GM12875 (cell line): ENCODE data around the gene GMCL1.

Experiments
- H3K4me3 ChIP-seq: one replicate; pipeline ENCODE4 v1.5.1; 2011; ENCODE audit warnings: low read depth, low read length, control low read depth
- TF ChIP-seq, protein P1 (sequence below): IDR thresholded peaks from 2 replicates; pipeline ENCODE4 v1.5.1; 2011; ENCODE audit warnings: low read depth, mild to moderate bottlenecking, control low read depth, inconsistent platforms, low read length, moderate library complexity, borderline replicate concordance; ENCODE audit not compliant: insufficient read depth

GMCL1 gene

DNA sequence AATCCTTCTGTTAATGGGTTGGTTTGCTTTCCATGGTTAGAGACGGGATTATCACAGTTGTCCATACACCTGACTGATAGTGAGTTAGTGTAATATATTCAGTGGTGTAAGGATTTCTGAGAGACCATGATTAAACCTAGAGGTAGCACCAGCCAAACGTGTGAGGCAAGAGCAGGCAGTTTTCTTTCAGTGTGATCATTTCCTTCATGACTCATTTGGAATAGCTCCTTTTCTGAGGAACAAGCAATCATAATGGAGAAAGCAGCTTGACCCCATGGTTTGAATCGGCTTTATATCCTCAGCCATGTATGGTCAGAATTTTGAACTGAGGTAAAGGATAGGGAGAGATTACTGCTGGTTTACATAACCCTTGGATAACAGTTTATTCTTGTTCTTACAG, 88.4 kb downstream of the GMCL1 start:
- TF ChIP-seq, protein P1, sequence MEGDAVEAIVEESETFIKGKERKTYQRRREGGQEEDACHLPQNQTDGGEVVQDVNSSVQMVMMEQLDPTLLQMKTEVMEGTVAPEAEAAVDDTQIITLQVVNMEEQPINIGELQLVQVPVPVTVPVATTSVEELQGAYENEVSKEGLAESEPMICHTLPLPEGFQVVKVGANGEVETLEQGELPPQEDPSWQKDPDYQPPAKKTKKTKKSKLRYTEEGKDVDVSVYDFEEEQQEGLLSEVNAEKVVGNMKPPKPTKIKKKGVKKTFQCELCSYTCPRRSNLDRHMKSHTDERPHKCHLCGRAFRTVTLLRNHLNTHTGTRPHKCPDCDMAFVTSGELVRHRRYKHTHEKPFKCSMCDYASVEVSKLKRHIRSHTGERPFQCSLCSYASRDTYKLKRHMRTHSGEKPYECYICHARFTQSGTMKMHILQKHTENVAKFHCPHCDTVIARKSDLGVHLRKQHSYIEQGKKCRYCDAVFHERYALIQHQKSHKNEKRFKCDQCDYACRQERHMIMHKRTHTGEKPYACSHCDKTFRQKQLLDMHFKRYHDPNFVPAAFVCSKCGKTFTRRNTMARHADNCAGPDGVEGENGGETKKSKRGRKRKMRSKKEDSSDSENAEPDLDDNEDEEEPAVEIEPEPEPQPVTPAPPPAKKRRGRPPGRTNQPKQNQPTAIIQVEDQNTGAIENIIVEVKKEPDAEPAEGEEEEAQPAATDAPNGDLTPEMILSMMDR: no peak

DNA sequence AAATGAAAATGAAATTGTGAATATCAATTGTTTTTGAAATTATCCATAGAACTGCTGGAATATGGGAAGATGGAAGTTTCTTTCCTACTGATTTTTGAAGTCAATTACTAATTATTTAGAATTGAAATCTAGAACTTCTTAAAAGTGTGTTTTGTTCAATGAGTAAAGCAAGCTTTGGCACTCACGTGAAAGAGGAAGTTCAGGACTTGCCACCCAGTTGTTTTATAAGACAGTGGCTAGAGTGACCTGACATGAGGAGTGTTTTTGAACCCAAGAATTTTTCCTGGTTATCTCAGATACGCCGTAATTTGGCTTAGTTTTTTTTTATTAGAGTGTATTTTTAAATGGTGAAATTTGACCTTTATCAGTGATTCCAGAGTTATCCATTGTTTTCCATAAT, 88.9 kb downstream of the GMCL1 start:
- H3K4me3 ChIP-seq: no peak overlapping the region
- TF ChIP-seq, protein P1: no peak

More for the DNA sequence above, 88.4 kb downstream of the GMCL1 start:
- no peak overlapping the region for H3K4me3 ChIP-seq

DNA sequence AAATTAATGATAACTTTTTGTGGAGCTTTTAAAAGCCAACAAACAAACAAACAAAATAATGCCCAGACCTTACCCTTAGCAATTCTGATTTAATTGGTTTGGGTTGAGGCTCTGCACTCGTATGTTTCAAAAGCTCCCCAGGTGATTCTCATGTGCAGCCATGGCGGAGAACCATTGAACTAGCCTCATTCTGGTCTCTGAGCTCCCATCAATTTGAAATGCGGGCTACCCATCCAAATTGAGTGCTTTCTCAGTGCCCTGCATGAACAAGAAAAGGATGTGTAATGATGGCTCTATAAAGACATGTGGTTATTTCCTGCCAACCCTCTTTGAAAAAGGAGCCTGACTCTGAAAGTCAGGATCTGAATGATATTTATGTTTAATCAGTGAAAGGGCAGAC, 93.7 kb downstream of the GMCL1 start:
- TF ChIP-seq, protein P1: no peak
- H3K4me3 ChIP-seq: no peak overlapping the region

DNA sequence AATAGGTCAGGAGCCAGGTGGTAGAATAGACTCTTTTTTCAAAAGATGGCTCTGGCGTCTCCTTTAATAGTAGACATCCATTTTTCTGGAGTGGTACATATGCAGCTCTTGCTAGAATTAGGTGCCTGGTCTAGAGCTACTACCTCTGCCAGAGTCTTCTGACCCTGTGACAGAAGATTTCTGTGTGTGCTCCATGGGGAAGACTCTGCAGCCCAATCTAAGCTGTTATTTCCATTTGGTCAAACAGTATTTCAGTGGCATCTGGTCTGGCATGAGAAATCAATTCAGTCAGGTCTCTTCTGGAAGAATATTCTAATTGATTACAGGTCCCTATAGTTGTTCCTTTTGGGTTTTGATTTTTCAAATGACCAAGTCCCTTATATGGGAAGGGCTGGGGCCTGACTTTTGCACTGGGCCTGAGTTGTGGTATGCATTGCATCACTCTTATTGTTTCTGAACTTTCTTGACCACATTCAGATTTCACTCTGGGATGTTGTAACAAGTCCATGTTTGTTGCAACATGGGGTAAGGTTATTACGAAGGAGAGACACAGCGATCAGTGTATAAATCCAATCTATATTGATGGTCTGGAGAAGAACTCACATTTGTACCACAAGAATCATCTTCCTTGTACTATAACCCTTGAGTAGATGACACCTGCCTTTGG, 97.5 kb downstream of the GMCL1 start:
- no peak overlapping the region for H3K4me3 ChIP-seq
- TF ChIP-seq, protein P1: no peak
